ENCODE data around the gene PLOD1. TPM values are rescaled to one million over a fixed set of nuclear protein-coding genes. Genes with fewer than 3 reads are reported as not detected.
"Not testable (repeated sequence)": the region's sequence is repeated elsewhere in the genome, so short reads cannot be mapped to it uniquely, and the experiment has no call there.

Gene PLOD1
- total and polyA plus RNA-seq, 8 donors = 8.2 to 56.2 (median 35.2) TPM

DNA sequence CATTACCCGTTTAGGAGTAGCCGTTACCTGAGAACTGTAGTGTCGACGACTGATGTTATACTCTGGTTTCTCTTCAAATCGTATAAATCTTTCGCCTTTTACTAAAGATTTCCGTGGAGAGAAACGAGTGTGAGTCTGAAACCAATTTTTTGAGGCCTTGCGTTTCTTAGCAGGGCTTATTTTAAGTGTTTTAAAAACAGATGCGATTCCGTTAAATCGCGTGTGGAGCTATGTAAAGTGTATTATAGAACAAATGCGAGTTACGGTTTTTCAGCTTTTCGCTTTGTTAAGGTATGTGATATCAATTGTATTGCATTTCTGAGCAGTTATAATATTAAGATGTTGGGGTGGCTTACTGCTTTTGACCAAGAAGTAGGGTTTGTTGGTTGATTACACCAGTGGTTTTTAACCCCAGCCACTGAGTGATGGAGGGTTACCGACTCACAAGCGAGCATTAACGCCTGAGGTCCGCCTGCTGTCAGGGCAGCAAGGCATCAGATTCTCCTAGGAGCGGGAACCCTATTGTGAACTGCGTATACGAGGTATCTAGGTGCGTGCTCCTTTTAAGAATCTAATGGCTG is 26.3 kb upstream of the PLOD1 start:
- Histone ChIP-seq H3K4me1 (peaks cover 0 to 27% (median 5%) of the 10 kb centered on the region in 4 donors), H3K36me3 (no peaks in the 10 kb centered on the region), H3K27ac (peak overlapping the region; percentile 93 to 99 (median 96)), H3K9me3 (no peaks in the 10 kb centered on the region), H3K4me3 (peak overlapping the region; percentile 57 to 66 (median 59)), H3K27me3 (no peaks in the 10 kb centered on the region)
- WGBS, 5 donors = 0% methylated on average over 20 to 24 of the region's 24 CpGs
- peak; percentile 61 to 94 for DNase-seq
- intact Hi-C loops (cut with DNase I; ENCODE audit: low total_unique reads) = no loop called here
- TF ChIP-seq POLR2A (IDR thresholded peaks at IDR 0.05) (peak in 1 of 4 donors; percentile 97), EP300 (IDR thresholded peaks at IDR 0.05) (no peak), POLR2AphosphoS5 (IDR thresholded peaks at IDR 0.05) (peak; percentile 70 to 100 (median 99))

DNA sequence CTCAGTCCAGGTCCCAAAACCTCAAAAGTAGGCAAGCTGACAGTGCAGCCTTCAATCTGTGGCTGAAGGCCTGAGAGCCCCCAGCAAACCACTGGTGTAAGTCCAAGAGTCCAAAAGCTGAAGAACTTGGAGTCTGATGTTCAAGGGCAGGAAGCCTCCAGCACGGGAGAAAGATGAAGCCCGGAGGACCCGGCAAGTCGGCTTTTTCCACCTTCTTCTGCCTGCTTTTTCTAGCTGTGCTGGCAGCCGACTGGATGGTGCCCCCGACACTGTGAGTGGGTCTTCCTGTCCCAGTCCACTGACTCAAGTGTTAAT is 23.6 kb upstream of the PLOD1 start:
- Histone ChIP-seq H3K27ac (peak overlapping the region in 1 of 5 donors; percentile 13), H3K4me1 (peaks cover 0 to 27% (median 7%) of the 10 kb centered on the region in 4 donors)
- 71 to 88% (median 81%) methylated on average over 6 of the region's 6 CpGs for WGBS, 5 donors
- not testable (repeated sequence) for H3K27me3 ChIP-seq, H3K9me3 ChIP-seq, H3K36me3 ChIP-seq, DNase-seq, H3K4me3 ChIP-seq
- intact Hi-C loops (cut with DNase I; ENCODE audit: low total_unique reads) = loop anchor here (10.0 kb wide), 1 partner anchor 64 kb away; no protein-coding TSS in a partner anchor

DNA sequence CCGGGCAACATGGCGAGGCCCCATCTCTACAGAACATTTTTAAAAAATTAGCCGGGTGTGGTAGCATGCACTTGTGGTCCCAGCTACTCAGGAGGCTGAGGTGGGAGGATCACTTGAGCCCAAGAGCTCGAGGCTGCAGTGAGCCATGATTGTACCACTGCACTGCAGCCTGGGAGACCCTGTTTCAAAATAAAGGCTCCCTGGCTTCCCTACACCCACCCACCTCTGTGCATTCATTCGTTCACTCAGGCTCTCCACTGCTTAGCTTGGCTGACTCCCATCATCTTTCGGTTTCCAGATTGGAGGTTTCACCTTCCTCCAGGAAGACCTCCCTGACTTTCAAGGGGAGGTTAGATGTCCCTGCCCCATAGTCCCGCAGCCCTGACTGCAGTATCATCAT is 22.5 kb upstream of the PLOD1 start:
- 86 to 95% (median 91%) methylated on average over 7 of the region's 7 CpGs for WGBS, 5 donors
- H3K36me3 ChIP-seq = peaks cover 0 to 7% (median 0%) of the 10 kb centered on the region in 4 donors
- TF ChIP-seq POLR2A (IDR thresholded peaks at IDR 0.05) (no peak), EP300 (IDR thresholded peaks at IDR 0.05) (no peak)
- TF ChIP-seq, protein P1, sequence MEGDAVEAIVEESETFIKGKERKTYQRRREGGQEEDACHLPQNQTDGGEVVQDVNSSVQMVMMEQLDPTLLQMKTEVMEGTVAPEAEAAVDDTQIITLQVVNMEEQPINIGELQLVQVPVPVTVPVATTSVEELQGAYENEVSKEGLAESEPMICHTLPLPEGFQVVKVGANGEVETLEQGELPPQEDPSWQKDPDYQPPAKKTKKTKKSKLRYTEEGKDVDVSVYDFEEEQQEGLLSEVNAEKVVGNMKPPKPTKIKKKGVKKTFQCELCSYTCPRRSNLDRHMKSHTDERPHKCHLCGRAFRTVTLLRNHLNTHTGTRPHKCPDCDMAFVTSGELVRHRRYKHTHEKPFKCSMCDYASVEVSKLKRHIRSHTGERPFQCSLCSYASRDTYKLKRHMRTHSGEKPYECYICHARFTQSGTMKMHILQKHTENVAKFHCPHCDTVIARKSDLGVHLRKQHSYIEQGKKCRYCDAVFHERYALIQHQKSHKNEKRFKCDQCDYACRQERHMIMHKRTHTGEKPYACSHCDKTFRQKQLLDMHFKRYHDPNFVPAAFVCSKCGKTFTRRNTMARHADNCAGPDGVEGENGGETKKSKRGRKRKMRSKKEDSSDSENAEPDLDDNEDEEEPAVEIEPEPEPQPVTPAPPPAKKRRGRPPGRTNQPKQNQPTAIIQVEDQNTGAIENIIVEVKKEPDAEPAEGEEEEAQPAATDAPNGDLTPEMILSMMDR (IDR thresholded peaks at IDR 0.05) = no peak
- no peaks in the 10 kb centered on the region for H3K27me3 ChIP-seq
- H3K4me1 ChIP-seq = peaks cover 0 to 27% (median 7%) of the 10 kb centered on the region in 4 donors
- no peak for DNase-seq
- no peaks in the 10 kb centered on the region for H3K9me3 ChIP-seq
- H3K27ac ChIP-seq = no peak overlapping the region
- intact Hi-C loops (cut with DNase I; ENCODE audit: low total_unique reads) = loop anchor here (10.0 kb wide), 1 partner anchor 63 kb away; no protein-coding TSS in a partner anchor
- H3K4me3 ChIP-seq = no peak overlapping the region

DNA sequence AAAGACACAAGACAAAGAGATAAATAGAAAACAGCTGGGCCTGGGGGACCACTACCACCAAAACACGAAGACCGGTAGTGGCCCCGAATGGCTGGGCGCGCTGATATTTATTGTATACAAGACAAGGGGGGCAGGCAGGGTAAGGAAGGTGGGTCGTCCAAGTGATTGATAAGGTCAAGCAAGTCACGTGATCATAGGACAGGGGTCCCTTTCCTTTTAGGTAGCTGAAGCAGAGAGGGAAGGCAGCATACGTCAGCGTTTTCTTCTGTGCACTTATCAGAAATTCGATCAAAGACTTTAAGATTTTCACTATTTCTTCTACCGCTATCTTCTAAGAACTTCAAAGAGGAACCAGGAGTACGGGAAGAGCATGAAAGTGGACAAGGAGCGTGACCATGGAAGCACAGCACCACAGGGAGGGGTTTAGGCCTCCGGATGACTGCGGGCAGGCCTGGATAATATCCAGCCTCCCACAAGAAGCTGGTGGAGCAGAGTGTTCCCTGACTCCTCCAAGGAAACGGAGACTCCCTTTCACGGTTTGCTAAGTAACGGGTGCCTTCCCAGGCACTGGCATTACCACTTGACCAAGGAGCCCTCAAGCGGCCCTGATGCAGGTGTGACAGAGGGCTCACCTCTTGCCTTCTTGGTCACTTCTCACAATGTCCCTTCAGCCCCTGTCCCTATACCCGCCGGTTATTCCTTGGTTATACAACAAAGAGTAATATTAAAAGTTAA is 21.9 kb upstream of the PLOD1 start:
- not testable (repeated sequence) for H3K36me3 ChIP-seq, H3K9me3 ChIP-seq, DNase-seq, H3K27me3 ChIP-seq, H3K4me3 ChIP-seq
- Histone ChIP-seq H3K4me1 (peaks cover 0 to 21% (median 7%) of the 10 kb centered on the region in 4 donors), H3K27ac (peak overlapping the region in 1 of 5 donors; percentile 29)
- intact Hi-C loops (cut with DNase I; ENCODE audit: low total_unique reads) = loop anchor here (10.0 kb wide), 1 partner anchor 62 kb away; no protein-coding TSS in a partner anchor
- 69 to 78% (median 75%) methylated on average over 21 of the region's 21 CpGs for WGBS, 5 donors

DNA sequence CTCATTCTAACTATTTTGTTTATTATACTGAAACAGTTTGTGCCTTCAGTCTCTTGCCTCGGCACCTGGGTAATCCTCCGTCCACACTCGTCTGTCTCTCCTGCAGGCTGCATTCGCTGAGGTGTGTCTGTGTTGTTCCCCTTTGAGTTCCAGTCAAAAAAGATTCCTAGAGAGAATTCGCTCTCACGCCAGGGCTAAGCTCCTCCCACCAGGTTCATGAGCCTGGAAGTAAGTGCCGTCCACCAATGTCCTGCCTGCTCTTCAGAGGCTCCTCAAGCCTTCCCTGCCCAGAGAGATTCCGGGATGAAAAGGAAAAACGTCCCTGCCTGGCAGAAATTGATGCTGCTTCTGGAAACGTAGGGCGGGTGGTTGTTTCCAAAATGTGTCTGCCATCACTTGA is 21.2 kb upstream of the PLOD1 start:
- WGBS, 5 donors = 32 to 50% (median 40%) methylated on average over 9 to 11 of the region's 11 CpGs
- peaks cover 3 to 15% (median 7%) of the 10 kb centered on the region in 4 donors for H3K36me3 ChIP-seq
- peaks cover under 1 to 26% (median 10%) of the 10 kb centered on the region in 4 donors for H3K4me1 ChIP-seq
- TF ChIP-seq, protein P1 (IDR thresholded peaks at IDR 0.05) = no peak
- TF ChIP-seq POLR2A (IDR thresholded peaks at IDR 0.05) (no peak), EP300 (IDR thresholded peaks at IDR 0.05) (no peak), POLR2AphosphoS5 (IDR thresholded peaks at IDR 0.05) (no peak)
- peak overlapping the region in 1 of 5 donors; percentile 29 for H3K27ac ChIP-seq
- no peak for DNase-seq
- intact Hi-C loops (cut with DNase I; ENCODE audit: low total_unique reads) = loop anchor here (10.0 kb wide), 1 partner anchor 62 kb away; no protein-coding TSS in a partner anchor
- no peaks in the 10 kb centered on the region for H3K27me3 ChIP-seq
- no peak overlapping the region for H3K4me3 ChIP-seq
- no peaks in the 10 kb centered on the region for H3K9me3 ChIP-seq
